Endodermal cell (in vitro differentiated cells): ENCODE data around the gene PLEKHG4B. TPM values are rescaled to one million over a fixed set of nuclear protein-coding genes. Genes with fewer than 3 reads are reported as not detected.

ENCODE experiments used
- DNase-seq: peaks from one replicate; pipeline ENCODE4 v3.0.0-alpha.2; 2017
- H3K27ac ChIP-seq: 2 replicates; pipeline ENCODE4 v1.5.1; 2013; ENCODE audit warnings: mild to moderate bottlenecking, low read depth, low read length, moderate library complexity
- H3K27me3 ChIP-seq: 2 replicates; pipeline ENCODE4 v1.6.1; 2013; ENCODE audit warnings: mild to moderate bottlenecking, low read length, moderate library complexity; ENCODE audit not compliant: insufficient read depth, control insufficient read depth, poor library complexity, severe bottlenecking
- H3K36me3 ChIP-seq: 2 replicates; pipeline ENCODE4 v1.7.0; 2013; ENCODE audit warnings: mild to moderate bottlenecking, low read length, moderate library complexity; ENCODE audit not compliant: control insufficient read depth, insufficient read depth
- H3K4me1 ChIP-seq: one replicate; pipeline ENCODE4 v1.7.0; 2013; ENCODE audit warnings: low read length; ENCODE audit not compliant: control insufficient read depth, insufficient read depth
- H3K4me3 ChIP-seq: 2 replicates; pipeline ENCODE4 v1.5.1; 2013; ENCODE audit warnings: mild to moderate bottlenecking, low read length, moderate library complexity
- H3K9ac ChIP-seq: 2 replicates; pipeline ENCODE4 v1.6.1; 2013; ENCODE audit warnings: mild to moderate bottlenecking, low read length, moderate library complexity; ENCODE audit not compliant: poor library complexity, severe bottlenecking; ENCODE audit errors: extremely low read depth
- H3K9me3 ChIP-seq: 2 replicates; pipeline ENCODE4 v1.6.1; 2013; ENCODE audit warnings: mild to moderate bottlenecking, low read length, moderate library complexity; ENCODE audit not compliant: control insufficient read depth
- H3K27ac Mint-ChIP-seq: 2 replicates; pipeline ENCODE4 v1.8.0; 2020; ENCODE audit warnings: mixed read lengths
- H3K27me3 Mint-ChIP-seq: 2 replicates; pipeline ENCODE4 v1.8.0; 2021; ENCODE audit warnings: mild to moderate bottlenecking, mixed read lengths; ENCODE audit not compliant: insufficient read depth
- H3K36me3 Mint-ChIP-seq: 2 replicates; pipeline ENCODE4 v1.8.0; 2020; ENCODE audit warnings: low read depth, mixed read lengths
- H3K4me1 Mint-ChIP-seq: 2 replicates; pipeline ENCODE4 v1.8.0; 2020; ENCODE audit warnings: mixed read lengths
- H3K4me3 Mint-ChIP-seq: 2 replicates; pipeline ENCODE4 v1.8.0; 2020; ENCODE audit warnings: mild to moderate bottlenecking, moderate library complexity, mixed read lengths
- H3K9me3 Mint-ChIP-seq: 2 replicates; pipeline ENCODE4 v1.8.0; 2020; ENCODE audit warnings: mild to moderate bottlenecking, mixed read lengths
- WGBS, 2 experiments: methylation state at CpG; one replicate each; pipeline versions ENCODE4 v1.1.5 to v1.1.7; 2013; ENCODE audit warnings: missing lambda C conversion rate in 2 of 2, mixed read lengths in 1 of 2; ENCODE audit not compliant: insufficient coverage in 1 of 2, insufficient read length in 1 of 2; 5-methylcytosine and 5-hydroxymethylcytosine counted together
- total RNA-seq, 2 donors: library from RNA; stranded (reverse); fragmentation: NEBNext Ultra II Directional in 1 of 2; extraction: Animal tissue kit (Norgen Biotek cat#: 25700) in 1 of 2; gene quantifications; 2 replicates in 1 of 2; 3 replicates in 1 of 2; pipeline ENCODE4 v1.2.1, GENCODE V29; 2021
- TF ChIP-seq, protein P1 (sequence below): fragments of 200-600 bp; sonication (generic); conservative IDR thresholded peaks from 2 replicates; pipeline ENCODE4 v1.5.0; 2021; ENCODE audit warnings: antibody characterized with exemption, mild to moderate bottlenecking

The PLEKHG4B gene
- total RNA-seq, 2 donors from 2014 or later = 16.3 to 22.8 TPM

DNA sequence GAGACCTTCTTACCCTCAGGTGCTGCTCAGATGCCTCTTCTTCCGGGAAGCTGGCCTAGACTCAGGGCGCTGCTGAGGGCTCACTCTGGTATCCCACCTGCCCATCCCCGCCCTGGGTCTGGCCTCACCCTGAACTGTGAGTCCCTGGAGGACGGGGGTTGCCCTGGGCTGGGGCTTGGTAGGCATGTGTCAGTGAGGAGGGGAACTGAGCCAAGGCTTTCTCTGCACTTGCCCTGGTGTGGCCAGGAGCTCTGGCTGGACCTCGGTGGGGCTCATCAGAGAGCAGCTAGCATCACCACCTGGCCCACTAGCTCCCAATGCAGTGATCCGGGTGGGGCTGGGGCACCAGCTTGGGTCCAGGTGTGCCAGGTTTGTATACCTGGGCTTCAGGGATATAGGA lies 15.6 kb downstream of the PLEKHG4B start:
- H3K9ac ChIP-seq = no peak overlapping the region
- H3K27ac ChIP-seq = no peak overlapping the region
- Mint-ChIP-seq H3K4me3 (no peak overlapping the region), H3K27ac (no peak overlapping the region), H3K36me3 (peaks cover 23% of the 10 kb centered on the region), H3K27me3 (peaks cover 80% of the 10 kb centered on the region), H3K4me1 (peaks cover 11% of the 10 kb centered on the region), H3K9me3 (no peaks in the 10 kb centered on the region)
- no peak for DNase-seq
- TF ChIP-seq, protein P1, sequence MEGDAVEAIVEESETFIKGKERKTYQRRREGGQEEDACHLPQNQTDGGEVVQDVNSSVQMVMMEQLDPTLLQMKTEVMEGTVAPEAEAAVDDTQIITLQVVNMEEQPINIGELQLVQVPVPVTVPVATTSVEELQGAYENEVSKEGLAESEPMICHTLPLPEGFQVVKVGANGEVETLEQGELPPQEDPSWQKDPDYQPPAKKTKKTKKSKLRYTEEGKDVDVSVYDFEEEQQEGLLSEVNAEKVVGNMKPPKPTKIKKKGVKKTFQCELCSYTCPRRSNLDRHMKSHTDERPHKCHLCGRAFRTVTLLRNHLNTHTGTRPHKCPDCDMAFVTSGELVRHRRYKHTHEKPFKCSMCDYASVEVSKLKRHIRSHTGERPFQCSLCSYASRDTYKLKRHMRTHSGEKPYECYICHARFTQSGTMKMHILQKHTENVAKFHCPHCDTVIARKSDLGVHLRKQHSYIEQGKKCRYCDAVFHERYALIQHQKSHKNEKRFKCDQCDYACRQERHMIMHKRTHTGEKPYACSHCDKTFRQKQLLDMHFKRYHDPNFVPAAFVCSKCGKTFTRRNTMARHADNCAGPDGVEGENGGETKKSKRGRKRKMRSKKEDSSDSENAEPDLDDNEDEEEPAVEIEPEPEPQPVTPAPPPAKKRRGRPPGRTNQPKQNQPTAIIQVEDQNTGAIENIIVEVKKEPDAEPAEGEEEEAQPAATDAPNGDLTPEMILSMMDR = no peak
- H3K4me3 ChIP-seq = no peak overlapping the region
- peaks cover 4% of the 10 kb centered on the region for H3K9me3 ChIP-seq
- WGBS, 2 experiments = 95 to 96% methylated on average over 4 to 6 of the region's 6 CpGs
- no peaks in the 10 kb centered on the region for H3K36me3 ChIP-seq
- H3K4me1 ChIP-seq = no peaks in the 10 kb centered on the region
- peaks cover 44% of the 10 kb centered on the region for H3K27me3 ChIP-seq

DNA sequence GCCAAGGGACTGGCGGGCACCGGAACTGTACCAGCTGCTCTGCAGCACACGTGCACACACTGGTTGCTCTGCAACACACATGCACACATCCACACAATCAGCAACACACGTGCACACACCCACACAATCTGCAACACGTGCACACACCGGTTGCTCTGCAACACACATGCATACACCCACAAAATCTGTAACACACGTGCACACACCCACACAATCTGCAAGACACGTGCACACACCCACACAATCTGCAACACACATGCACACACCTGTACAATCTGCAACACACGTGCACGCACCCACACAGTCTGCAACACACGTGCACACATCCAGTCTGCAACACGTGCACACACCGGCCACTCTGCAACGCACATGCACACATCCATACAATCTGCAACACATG lies 17.9 kb downstream of the PLEKHG4B start:
- Mint-ChIP-seq H3K27ac (no peak overlapping the region), H3K36me3 (peaks cover 40% of the 10 kb centered on the region), H3K4me1 (peaks cover 9% of the 10 kb centered on the region), H3K9me3 (no peaks in the 10 kb centered on the region), H3K27me3 (peaks cover 66% of the 10 kb centered on the region), H3K4me3 (no peak overlapping the region)
- Histone ChIP-seq H3K36me3 (peaks cover 2% of the 10 kb centered on the region), H3K4me3 (no peak overlapping the region), H3K4me1 (no peaks in the 10 kb centered on the region), H3K9ac (no peak overlapping the region), H3K27me3 (peaks cover 21% of the 10 kb centered on the region), H3K9me3 (peaks cover under 1% of the 10 kb centered on the region), H3K27ac (no peak overlapping the region)
- TF ChIP-seq, protein P1 = no peak
- WGBS, 2 experiments = 95 to 98% methylated on average over 7 to 14 of the region's 14 CpGs
- DNase-seq = no peak

DNA sequence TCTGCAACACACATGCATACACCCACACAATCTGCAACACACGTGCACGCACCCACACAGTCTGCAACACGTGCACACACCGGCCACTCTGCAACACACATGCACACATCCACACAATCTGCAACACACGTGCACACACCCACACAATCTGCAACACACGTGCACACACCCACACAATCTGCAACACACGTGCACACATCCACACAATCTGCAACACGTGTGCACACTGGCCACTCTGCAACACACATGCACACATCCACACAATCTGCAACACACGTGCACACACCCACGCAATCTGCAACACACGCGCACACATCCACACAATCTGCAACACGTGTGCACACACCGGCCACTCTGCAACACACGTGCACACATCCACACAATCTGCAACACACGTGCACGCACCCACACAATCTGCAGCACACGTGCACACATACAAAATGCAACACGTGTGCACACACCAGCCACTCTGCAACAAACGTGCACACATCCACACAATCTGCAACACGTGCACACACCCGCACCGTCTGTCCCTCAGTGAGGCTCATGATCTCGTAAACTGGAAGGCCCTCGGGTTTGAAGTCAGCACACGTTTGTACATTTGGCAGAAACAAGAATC lies 18.4 kb downstream of the PLEKHG4B start:
- Mint-ChIP-seq H3K9me3 (peaks cover 1% of the 10 kb centered on the region), H3K36me3 (peaks cover 45% of the 10 kb centered on the region), H3K4me1 (peaks cover 4% of the 10 kb centered on the region), H3K27me3 (peaks cover 61% of the 10 kb centered on the region), H3K27ac (no peak overlapping the region), H3K4me3 (no peak overlapping the region)
- TF ChIP-seq, protein P1 = no peak
- Histone ChIP-seq H3K27ac (no peak overlapping the region), H3K27me3 (peaks cover 15% of the 10 kb centered on the region), H3K9me3 (no peaks in the 10 kb centered on the region), H3K4me1 (no peaks in the 10 kb centered on the region), H3K4me3 (no peak overlapping the region), H3K36me3 (peaks cover 8% of the 10 kb centered on the region), H3K9ac (no peak overlapping the region)
- DNase-seq = no peak
- WGBS, 2 experiments = 91 to 92% methylated on average over 18 to 26 of the region's 26 CpGs
